K562 (cell line): ENCODE data around the gene DRAXIN. TPM values are rescaled to one million over a fixed set of nuclear protein-coding genes. Genes with fewer than 3 reads are reported as not detected.

Experiments used
- BACH1 ChIP-seq: fragments of 200-800 bp; sonication (Bioruptor generic); IDR thresholded peaks from 2 replicates; pipeline ENCODE4 v1.6.1; 2016; ENCODE audit warnings: missing genetic modification characterization, missing compliant biosample characterization
- CAMTA2 ChIP-seq: fragments of 250-450 bp; sonication (Bioruptor Pico); conservative IDR thresholded peaks from 2 replicates; pipeline ENCODE4 v1.5.1; 2022
- ELK1 ChIP-seq: sonication (generic); formaldehyde crosslinking; IDR thresholded peaks from 2 replicates; pipeline ENCODE4 v1.8.1; 2022; ENCODE audit warnings: missing genetic modification reagents
- GABPB2 ChIP-seq: fragments of 250-450 bp; sonication (Bioruptor Pico); conservative IDR thresholded peaks from 2 replicates; pipeline ENCODE4 v1.5.1; 2021; ENCODE audit warnings: mild to moderate bottlenecking
- PBX2 ChIP-seq, 2 experiments: IDR thresholded peaks in 1 of 2; conservative IDR thresholded peaks in 1 of 2; 2 replicates each; pipeline ENCODE4 v1.6.1; 2016; ENCODE audit warnings: low read depth in 2 of 2, mild to moderate bottlenecking in 1 of 2, missing compliant biosample characterization in 1 of 2, missing genetic modification characterization in 1 of 2, moderate library complexity in 1 of 2
- REST ChIP-seq, 2 experiments: fragments of 450-650 bp; formaldehyde crosslinking in 1 of 2; IDR thresholded peaks; 2 replicates each; pipeline versions ENCODE4 v1.4.0 to v1.6.1; 2014 to 2020; ENCODE audit warnings: mild to moderate bottlenecking in 2 of 2, borderline replicate concordance in 1 of 2, low read depth in 1 of 2
- polyA plus RNA-seq, 8 experiments: library from polyadenylated mRNA; depleted of rRNA in 4 of 8; stranded (reverse) in 5 of 8; unstranded in 3 of 8; fragments of >200 nt; fragmentation: Nextera tagmentation in 2 of 8; fragmentation: Illumina TruSeq in 1 of 8; extraction: Ambion mirVana in 2 of 8; extraction: Trizol in 1 of 8; gene quantifications; 2 replicates each; pipeline versions ENCODE4 v1.2.1 to v1.2.3, GENCODE V29; 2011 to 2014; ENCODE audit warnings: inconsistent platforms in 1 of 8, missing spikeins in 1 of 8
- total RNA-seq, 7 experiments: library from RNA; depleted of rRNA in 6 of 7; stranded (reverse); fragments of >200 nt in 6 of 7; fragmentation: Illumina TruSeq in 2 of 7; extraction: Trizol in 2 of 7; gene quantifications; 2 replicates each; pipeline versions ENCODE4 v1.2.1 to v1.2.3, GENCODE V29; 2011 to 2021; ENCODE audit warnings: low replicate concordance in 1 of 7

Gene DRAXIN
- total and polyA plus RNA-seq, 9 of the 15 experiments (the other 6 are each of a cell fraction or from before 2014, with no cell fraction given), result 0.01 to 0.04 (median 0.01) TPM; not detected in 6

GRCh38 chr1:11704691-11705475, 13.4 kb downstream of the DRAXIN start (continued):
- TF ChIP-seq PBX2 (CRISPR knock-in tag; IDR thresholded peaks at IDR 0.05; ENCODE audit: low read depth) (no peak), PBX2 (tag; conservative IDR thresholded peaks at IDR 0.05; ENCODE audit: low read depth) (no peak), REST (IDR thresholded peaks at IDR 0.05; ENCODE audit: borderline replicate concordance) (no peak), REST (CRISPR knock-in tag; IDR thresholded peaks at IDR 0.05; ENCODE audit: low read depth) (no peak), CAMTA2 (no peak), BACH1 (tag) (no peak), ELK1 (no peak), GABPB2 (no peak)
